NT2/D1 (cell line): ENCODE data around the gene ZNF253.

ENCODE experiments used
- SUZ12 ChIP-seq: IDR thresholded peaks from 2 replicates; pipeline ENCODE4 v1.6.1; 2011; ENCODE audit not compliant: insufficient read length, insufficient read depth; ENCODE audit errors: extremely low read depth
- ZNF274 ChIP-seq: IDR thresholded peaks from 2 replicates; pipeline ENCODE4 v1.6.1; 2011; ENCODE audit warnings: mild to moderate bottlenecking, low read depth, low read length

DNA sequence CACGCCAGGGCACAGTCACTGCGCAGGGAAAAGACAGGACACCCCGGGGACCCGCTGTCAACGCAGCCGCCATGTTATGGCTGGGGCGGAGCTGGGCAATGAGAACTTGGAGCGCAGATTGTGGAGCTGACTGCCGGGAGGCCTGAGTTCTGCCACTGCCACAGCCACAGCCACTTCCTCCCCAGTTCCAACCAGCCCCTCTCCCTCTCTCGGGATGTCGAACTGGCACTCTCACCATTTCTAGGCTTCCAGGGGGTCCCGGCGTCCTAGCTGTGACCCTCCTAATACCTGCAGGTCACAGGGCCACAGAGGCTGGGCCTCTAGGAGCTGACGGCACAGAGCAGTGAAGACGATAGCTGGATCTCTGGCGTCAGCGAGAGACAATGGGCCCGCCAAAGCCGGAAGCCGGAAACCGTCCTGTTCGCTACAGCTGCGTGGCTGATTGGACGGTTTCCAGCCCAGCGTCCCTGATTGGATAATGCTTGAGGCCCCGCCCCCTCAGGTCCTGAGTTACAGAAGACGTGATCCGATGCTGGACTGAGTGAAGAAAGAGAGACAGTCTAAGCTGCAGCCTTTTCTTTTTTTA, 44.2 kb upstream of the ZNF253 start, which contains the start of gene ZNF506:
- no peak for TF ChIP-seq ZNF274
- no peak for TF ChIP-seq SUZ12
